NCI-H2029 treated with DMSO at 0.1 percent for 48 hours (cell line): Measurements from ENCODE around the gene ELP4.
"Not testable (repeated sequence)": the region's sequence is repeated elsewhere in the genome, so short reads cannot be mapped to it uniquely, and the experiment has no call there.

Source experiments
- DNase-seq: peaks from one replicate; lab custom pipeline; 2025; lab: John Stamatoyannopoulos, UW

ELP4 gene

DNA sequence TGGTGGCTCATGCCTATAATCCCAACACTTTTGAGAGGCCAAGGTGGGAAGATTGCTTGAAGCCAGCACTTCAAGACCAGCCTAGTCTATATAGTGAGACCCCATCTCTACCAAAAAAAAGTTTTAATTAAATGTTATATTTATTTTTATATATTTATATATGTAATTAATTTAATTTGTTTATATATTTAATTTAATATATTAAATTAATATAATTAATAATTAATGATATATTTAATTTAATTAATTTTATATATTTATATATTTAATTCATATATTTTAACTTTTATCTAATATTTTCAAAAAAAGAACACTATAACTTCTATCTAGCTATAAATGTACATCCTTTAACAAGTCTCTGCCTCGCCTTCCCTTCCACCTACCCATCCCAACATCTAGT is 196.8 kb downstream of the ELP4 start:
- no peak for DNase-seq

DNA sequence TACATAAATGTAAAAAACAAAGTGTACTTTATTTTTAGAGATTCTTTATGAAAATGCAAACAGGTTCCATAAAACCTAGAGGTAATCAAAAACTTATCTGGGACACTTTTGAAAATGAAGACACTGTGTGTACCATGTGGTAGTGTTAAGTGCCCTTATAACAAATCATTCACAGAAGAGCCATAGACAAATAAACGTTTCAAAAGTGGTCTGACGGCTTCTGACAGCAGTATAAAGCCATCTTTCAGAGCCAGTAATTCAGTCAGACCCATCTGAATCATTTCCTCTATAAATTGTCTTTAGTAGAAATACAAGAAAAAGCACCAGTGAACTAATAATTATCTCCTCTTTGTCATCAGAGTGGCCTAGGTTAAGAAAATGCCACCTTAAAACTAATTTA is 201.6 kb downstream of the ELP4 start:
- peak; percentile 76 for DNase-seq

DNA sequence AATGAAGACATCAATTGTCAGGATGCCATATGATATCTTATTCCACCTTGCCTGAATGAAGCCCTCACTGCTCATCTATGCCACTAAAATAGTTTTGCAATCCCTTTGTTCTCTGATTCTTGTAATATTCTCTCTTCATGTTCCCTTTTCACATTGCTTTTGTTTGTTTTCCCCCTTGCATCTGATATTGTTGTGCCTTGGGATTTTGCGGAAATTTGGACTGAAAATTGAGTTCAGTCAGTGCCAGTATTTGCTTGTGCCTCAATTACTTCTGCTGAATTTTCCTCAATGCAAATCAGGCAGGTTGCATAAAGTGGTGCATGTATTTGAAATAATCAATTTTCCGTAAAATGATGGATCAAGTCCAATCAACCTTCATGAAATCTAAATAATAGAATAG is 203.3 kb downstream of the ELP4 start:
- no peak for DNase-seq

DNA sequence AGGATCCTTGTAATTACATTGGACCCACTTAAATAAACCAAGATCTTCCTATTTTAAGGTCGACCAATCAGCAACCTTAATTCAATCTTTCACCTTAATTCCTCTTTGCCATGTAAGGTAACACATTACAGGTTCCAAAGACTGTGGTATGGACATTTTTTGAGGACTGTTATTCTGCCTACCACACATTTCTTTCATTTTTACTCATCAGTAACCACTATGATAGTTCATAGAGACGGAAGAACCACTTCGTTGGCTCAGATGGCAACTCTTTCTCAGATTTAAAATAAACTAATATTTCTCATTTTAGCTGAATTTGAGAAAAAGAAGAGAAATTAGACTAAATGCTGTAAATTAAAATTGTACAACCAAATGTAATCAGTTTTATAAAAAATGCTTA is 205.3 kb downstream of the ELP4 start:
- no peak for DNase-seq

DNA sequence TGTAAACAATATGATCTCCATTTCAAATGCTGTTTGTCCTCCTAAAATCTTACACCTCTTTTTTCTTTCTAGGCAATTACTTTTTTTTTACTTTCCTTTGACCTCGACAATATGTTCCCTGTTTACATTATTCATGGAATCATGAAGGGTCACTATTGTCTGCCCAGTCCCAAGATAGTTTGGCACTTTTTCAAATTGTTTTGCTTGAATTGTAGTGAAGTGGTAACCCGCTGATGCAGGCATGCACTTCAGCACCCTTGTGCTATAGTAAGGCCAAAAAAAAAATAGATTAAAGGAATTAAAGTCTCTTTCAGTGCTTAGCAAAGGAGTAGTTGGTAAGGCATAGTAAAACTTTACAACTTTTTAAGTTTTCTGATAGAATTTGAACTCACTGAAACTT is 210.7 kb downstream of the ELP4 start:
- no peak for DNase-seq

DNA sequence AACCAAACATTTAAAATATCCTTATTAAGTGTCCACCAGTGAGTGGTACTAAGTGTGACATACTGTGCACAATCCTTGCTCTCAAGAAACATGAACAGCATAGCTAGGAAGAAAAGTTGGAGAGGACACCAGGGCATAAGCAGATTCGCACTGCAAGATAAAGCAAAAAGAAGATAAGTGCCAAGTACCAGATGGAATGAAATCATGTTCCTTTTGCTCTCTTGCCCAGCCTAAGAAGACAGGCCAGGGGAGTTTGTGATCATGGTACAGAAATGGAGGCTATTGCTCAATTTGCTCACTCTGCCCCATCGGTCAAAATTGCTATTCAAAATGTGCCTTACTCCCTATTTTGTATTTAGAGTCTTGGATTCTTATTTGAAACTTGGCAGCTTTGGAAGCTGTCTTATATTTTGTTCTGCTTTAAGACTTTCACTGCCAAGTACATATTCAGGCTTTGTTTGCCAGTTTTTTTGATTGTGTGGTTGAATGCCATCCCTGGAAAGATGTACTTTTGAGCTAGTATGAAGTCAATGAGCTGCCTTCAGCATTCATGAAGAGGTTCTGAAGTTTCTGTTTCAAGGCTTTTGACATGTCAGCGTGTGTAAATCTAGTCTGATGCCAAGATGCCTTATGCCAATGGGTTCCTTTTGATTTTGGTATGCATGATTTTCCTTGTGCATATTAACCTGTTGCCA is 211.3 kb downstream of the ELP4 start:
- DNase-seq = no peak

DNA sequence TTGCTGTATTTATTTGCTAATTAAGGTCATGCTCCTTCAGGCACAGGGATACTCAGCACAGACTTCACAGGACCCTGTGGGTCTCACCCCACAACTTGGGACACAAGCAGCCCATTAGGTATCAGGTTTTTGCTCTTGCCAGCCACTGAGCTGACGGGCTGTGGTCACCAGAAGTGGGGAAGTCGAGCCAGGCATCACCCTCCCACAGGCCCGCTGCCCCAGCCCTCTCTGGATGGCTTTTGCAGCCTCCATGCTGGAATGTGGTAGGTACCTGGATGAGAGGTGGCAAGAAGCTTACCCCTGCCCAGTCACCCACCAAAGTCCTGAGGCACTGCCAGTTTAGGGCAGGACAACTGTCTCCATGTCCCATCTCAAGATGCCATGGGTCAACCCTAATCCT is 213.2 kb downstream of the ELP4 start:
- no peak for DNase-seq

DNA sequence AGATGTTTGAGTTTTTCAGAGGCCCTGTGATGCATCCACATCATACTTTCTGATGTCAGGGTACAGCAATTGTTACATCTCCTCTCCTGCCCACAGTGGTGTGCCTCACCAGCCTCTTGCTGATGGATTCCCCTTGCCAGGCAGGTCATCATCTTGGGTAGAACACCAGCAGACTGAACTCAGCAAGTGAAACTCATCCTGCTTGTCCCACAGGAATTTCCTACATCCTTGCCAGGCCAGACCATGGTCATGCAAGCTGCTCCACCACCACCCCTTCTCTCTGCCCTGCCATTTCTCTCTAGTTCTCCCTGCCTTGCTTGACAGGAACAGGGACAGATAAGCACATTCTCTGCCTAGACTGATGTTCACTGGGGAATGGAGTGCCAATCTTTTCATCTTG is 215.6 kb downstream of the ELP4 start:
- DNase-seq = no peak

DNA sequence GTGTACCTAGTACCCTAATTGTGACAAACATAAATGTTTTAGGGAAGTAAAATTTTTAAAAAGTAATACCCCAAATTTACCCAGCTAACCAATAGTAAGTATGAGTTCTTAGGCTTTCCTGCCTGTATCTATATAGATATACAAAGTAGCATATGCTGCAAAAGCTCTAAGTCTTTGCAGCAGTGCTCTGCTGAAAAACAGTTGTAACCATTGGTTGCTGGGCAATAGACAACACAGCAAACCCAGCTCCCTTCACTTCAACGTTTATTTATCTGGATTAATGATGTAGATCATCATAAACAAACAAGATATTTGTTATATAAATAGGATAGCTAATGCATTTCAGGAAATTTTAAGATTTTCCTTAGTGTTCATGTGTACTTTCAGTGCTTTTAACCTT is 218.9 kb downstream of the ELP4 start:
- no peak for DNase-seq

DNA sequence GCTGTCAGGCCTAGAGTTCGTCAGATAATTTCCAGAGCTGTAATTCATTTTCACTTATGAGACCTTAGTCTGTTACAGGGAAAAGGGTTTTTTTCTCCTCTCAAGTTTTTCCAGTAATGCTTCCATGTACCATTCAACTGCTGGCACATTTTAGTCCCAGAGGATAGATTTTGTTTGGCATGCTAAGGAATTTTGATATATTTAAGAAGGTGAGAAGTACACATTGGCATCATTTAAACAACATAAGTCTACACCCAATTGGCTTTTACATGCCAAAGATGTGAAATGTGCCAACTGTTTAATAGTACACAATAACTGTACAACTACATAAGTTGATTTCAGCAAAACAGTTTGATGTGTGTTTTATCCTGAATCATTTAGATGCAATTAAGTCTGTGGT is 230.6 kb downstream of the ELP4 start:
- DNase-seq = no peak

DNA sequence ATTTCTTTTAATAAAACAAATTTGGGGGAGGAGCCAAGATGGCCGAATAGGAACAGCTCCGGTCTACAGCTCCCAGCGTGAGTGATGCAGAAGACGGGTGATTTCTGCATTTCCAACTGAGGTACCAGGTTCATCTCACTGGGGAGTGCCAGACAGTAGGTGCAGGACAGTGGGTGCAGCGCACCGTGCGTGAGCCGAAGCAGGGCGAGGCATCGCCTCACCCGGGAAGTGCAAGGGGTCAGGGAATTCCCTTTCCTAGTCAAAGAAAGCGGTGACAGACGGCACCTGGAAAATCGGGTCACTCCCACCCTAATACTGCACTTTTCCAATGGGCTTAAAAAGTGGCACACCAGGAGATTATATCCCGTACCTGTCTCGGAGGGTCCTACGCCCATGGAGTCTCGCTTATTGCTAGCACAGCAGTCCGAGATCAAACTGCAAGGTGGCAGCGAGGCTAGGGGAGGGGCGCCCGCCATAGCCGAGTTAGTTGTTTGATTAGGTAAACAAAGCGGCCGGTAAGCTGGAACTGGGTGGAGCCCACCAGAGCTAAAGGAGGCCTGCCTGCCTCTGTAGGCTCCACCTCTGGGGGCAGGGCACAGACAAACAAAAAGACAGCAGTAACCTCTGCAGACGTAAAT is 231.3 kb downstream of the ELP4 start:
- DNase-seq = not testable (repeated sequence)

DNA sequence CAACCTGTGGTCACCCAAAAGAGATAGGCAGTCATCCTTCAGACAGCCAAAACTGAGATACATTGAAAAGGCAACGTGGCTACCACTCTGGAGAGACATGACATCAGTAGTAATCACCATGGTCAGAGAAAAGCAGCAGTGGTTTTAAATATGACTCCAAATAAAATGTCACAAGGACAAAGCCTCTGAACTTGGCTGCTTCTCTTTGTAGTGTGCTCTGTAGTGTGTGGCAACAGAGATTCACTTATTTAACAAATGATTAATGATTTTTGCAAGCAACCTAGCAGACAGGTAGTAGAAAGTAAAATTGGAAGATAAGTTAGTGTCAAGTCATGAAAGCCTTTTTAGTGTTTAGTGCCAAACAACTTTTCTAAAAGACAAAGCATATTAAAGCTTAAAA is 238.0 kb downstream of the ELP4 start:
- DNase-seq = no peak

DNA sequence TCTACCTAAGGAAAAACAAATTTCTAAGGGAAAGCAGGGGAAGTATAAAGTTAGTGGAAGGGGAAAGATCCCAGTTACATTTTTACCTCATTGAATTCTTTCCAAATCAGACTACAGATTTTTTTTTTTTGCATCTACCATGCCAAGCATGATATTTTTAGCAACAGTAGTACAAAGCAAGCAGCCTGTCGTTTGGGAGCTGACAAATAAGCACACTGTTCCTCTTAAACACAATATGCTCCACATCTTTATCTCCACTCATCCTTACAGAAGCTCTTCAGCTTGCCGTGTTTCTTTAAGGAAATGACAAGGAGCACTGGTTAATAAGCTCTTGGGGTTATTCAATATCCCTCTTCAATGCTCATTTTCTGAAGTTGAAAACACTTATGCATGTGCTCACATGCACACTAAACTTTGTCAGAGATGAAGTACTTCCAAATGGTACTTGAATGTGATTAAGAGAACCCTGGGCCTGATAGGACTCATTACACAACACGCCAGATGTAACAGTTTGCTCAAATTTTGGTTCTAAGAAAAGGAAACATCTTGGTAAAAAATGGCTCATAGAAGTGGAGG is 247.8 kb downstream of the ELP4 start:
- DNase-seq = no peak

DNA sequence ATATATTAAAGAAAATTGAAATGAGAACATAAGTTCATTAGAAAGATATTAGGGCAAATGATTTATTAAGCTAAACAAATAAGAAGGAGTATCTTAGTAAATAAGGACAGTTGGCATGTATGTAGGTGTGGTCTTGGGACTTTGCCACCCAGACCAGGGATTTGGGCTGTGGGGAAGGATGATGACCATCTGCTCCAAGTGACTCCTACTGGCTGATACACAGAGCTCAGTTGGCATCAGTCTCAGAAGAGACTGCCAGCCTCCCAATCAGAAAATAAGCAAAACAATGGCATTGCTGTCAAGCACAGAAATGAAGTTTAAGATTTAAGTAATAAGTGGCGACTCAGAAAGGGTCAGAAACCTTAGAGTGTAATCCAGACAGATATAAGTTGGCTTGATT is 252.1 kb downstream of the ELP4 start:
- no peak for DNase-seq

DNA sequence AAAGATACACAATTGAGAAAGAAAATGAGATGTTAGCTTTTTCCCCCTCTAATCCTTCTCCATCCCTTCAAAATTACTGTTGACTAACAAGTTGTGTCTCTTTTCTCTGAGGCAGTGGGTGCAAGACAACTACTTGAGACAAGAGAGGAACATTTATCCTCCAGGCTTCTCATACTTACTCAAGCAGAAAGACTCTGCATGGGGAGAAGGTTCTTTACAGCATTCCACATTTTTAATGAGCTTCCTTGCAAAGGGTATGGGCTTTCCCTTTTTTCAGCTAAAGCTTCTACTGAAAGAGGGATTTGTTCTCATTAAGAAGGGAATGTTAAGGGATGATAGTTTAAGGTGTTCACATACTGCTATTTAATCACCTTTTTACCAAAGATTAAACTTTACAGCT is 253.7 kb downstream of the ELP4 start:
- DNase-seq = no peak

DNA sequence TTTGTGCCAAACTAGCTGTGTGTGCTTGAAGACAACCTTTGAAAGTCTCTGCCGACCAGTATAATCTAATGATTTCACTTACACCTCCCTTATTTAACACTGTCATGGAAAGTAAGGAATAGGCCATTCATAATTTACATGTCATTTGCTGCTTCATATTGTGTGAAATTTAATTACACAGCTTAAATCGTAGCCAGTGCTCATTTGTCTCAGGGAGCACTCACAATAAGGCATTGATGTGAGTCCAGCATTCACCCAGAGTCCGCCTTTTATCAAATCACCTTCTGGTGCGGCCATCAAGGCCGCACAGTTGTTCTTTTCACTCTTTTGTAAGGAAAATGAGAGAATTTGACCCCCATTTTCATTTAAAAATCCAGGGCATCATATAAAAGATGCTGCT is 254.7 kb downstream of the ELP4 start:
- no peak for DNase-seq

DNA sequence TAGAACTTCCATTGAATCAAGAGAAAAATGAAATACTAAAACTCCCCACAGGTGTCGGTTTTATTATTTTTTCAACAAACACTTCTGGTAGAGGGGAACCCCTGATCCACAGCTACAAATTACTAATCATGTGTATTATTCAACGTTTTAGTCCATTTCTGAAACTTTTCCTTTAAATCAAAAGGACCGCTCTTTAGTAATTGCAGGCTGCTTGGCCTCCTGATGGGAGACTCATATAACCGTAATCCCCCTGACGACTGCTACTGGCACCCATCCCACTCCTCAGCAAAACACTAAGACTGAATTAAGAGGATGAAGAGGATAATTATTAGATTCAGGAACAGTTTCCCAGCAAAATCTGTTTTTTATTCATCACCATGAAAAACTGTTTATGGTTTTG is 255.2 kb downstream of the ELP4 start:
- no peak for DNase-seq

DNA sequence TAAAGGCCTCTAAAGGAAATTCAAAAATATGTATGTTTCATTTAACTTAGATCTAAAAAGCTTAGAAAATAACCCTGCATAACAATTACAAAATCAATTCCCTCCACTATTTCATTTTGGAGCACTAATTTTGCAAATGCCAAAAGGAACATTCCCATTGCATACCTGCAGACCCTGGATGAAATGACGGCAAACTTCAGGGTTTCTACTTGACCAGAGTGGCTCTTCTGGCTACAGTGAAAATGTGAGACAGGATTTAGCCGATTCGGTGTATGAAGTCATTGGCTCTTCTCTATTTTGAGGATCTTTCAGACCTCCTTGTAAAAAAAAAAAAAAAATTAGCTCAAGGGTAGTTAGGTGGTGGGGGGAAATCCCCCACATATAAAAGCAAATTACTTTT is 257.5 kb downstream of the ELP4 start:
- no peak for DNase-seq

DNA sequence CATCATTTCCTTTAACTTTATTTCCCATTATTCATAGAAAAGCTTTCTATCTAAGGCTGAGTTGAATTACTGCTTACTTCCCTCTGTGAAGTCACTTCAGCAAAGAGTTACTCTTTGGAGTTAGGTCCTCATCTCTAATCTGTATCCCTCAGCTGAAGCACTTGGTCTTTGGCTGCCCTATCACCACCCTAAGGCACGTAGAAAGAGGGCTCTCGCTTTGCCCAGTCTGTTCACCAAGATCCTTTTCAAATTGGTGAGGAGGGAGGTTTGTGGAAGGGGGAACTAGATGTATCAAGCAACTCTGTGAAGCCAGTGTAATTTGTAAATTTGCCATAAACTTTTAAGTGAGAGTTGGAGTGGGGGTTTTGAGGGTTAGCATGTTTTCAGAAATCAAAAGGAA is 258.1 kb downstream of the ELP4 start:
- DNase-seq = no peak

DNA sequence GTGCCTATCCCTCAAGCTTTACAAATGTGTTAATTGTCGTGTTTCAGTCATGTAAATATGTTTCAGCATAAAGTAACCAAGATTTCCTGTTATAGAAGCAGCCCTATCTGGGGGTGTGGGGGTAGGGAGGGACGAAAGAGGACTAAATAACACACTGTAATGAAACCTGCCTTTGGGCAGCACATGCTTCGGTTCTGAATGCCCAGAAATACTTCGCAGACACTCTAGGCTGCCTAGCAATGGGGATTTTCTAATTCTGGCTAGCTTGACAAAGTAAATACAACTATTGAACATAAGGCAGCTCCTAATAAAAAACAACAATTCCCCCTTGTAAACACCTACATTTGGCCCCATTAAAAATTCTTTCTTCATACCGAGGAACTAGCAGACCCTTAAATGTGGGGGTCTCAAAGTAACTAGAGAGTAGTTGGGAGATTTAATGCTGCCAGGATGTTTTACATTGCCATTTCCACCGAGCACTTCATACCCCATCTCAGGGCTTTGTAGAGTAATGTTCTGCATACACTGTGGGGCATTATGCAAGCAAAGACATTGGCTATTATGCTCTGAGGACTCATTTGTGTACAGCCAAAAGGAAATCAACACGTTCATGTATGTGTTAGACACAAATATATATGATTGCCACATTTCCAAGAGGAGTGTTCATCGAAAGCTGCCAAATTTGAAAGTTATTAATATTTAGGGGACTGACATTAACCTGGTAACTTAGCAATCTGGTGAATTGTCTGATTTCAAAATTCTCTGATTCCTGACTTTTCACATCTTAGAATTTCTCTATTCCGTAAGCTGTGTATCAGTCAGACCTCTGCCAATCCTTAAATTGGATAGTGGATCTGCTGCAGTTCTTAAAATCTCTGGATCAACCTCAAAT is 259.4 kb downstream of the ELP4 start:
- no peak for DNase-seq

DNA sequence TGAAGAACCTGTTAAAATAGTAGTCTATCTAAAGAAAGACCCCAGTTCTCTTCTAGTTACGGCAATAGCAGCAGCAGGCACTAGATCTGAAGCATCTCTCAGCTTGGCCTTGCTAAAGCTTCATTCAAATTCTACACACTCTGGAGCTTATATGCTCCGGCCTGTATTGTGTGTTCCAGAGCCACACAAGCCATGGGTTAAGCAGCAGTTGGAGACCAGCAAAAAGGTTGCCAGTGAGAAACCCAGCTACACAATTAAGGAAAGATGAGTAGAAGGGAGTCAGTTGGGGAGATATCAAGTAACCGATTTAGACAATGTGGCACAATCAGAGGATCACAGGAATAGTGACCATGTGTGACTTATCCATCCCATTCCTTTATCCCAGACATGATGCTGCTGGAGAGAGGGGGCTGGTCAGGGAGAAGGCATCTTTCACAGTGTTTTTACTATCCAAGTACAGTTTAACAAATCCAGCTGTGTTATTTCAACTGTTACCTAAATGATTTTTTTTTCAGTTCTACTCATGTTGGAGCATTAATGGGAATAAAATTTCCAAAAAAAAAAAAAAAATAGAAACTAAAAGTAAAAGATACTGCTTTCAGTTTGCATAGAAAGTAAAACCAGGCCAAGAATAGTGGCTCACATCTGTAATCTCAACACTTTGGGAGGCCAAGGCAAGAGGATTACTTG is 260.6 kb downstream of the ELP4 start:
- no peak for DNase-seq

DNA sequence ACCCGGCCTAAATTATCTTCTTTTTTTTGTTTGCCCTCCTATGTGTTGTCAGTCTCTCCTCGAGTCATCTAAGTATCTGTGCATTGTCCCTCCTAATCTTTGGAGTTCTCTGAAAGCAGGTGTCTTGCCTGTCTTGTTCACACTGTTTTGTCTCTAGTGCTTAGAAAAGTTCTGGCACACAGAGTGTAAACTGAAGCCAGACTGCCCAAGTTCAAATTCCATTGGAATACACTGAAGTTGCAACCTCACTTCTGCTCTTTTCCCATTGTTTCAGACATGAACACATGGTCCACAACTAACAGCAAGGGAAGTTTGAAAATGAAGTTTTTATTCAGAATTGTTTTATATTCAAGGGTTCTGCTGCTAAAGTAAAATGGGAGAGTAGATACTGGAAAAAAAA is 262.8 kb downstream of the ELP4 start:
- DNase-seq = no peak
